Right lobe of liver (tissue), 4 donors: ENCODE data around the gene MED20.

ENCODE experiments used
- POLR2A ChIP-seq: fragments of 450-650 bp; IDR thresholded peaks from one replicate; pipeline ENCODE4 v1.6.1; 2017; ENCODE audit warnings: antibody characterized with exemption, mild to moderate bottlenecking
- TF ChIP-seq, protein P1 (sequence below), 4 donors: fragments of 200-600 bp in 3 of 4; fragments of 450-650 bp in 1 of 4; IDR thresholded peaks; one replicate each; pipeline versions ENCODE4 v1.5.1 to v1.8.0; 2016 to 2022; ENCODE audit warnings: antibody characterized with exemption in 4 of 4, mild to moderate bottlenecking in 2 of 4
- donor health status: DM: no; HTN: no; CAD: no.
- donor health status: DM: no; HTN: no; CAD: no.
- donor health status: DM: no; HTN: yes; CAD: no.

DNA sequence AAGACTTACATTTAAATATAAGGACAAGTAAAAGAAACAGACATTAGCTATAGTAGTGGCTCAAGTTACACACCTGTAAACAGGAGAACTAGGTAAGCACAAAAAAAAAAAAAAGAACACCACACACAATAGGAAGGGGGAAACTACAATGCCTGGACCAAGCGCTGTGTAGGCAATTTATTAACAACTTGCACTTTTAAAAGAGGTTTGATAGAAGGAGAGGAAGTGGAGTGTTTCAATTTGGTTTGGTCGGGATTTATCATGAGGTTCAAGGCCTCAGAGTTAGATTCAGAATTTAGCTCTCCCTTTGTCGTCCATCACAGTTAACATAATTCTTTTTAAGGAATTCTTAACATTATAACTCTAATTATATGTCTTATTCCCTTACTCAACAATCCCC is 24.7 kb downstream of the MED20 start:
- TF ChIP-seq, protein P1, sequence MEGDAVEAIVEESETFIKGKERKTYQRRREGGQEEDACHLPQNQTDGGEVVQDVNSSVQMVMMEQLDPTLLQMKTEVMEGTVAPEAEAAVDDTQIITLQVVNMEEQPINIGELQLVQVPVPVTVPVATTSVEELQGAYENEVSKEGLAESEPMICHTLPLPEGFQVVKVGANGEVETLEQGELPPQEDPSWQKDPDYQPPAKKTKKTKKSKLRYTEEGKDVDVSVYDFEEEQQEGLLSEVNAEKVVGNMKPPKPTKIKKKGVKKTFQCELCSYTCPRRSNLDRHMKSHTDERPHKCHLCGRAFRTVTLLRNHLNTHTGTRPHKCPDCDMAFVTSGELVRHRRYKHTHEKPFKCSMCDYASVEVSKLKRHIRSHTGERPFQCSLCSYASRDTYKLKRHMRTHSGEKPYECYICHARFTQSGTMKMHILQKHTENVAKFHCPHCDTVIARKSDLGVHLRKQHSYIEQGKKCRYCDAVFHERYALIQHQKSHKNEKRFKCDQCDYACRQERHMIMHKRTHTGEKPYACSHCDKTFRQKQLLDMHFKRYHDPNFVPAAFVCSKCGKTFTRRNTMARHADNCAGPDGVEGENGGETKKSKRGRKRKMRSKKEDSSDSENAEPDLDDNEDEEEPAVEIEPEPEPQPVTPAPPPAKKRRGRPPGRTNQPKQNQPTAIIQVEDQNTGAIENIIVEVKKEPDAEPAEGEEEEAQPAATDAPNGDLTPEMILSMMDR (IDR thresholded peaks at IDR 0.05), result no peak
- no peak for TF ChIP-seq POLR2A
